ENCODE measurements around the gene ARL4D.

Gene ARL4D

DNA sequence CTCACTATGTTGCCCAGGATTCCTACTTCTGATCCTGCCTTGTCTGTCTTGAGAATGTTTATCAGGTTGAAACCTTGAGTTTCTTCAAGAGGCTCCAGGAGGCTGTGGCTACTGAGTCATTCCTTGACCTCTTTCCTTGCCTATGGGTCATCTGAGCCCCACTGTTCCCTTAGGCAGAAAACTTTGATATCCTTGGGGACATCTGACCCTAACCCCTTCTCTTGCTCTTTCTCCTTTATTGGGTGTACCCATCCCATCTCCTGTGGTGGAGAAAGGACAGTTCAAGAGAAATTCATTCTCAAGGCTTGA, 12.5 kb downstream of the ARL4D start:
- no peak overlapping the region for H3K4me3 ChIP-seq (ENCODE audit: low read depth, low read length)
- no peak overlapping the region for H3K9ac ChIP-seq
- H3K4me2 ChIP-seq (ENCODE audit: low read length), result peak overlapping the region; percentile 50
- H3K9me3 ChIP-seq (ENCODE audit: control insufficient read depth, low read length), result no peaks in the 10 kb centered on the region
- no peaks in the 10 kb centered on the region for H3K27me3 ChIP-seq (ENCODE audit: control insufficient read depth, insufficient read depth, low read length)
- H3K4me1 ChIP-seq, result peaks cover 27% of the 10 kb centered on the region
- H3K36me3 ChIP-seq (ENCODE audit: control insufficient read depth, insufficient read depth, low read length), result no peaks in the 10 kb centered on the region
- H3K27ac ChIP-seq, result peak overlapping the region; percentile 86
- TF ChIP-seq, protein P1, sequence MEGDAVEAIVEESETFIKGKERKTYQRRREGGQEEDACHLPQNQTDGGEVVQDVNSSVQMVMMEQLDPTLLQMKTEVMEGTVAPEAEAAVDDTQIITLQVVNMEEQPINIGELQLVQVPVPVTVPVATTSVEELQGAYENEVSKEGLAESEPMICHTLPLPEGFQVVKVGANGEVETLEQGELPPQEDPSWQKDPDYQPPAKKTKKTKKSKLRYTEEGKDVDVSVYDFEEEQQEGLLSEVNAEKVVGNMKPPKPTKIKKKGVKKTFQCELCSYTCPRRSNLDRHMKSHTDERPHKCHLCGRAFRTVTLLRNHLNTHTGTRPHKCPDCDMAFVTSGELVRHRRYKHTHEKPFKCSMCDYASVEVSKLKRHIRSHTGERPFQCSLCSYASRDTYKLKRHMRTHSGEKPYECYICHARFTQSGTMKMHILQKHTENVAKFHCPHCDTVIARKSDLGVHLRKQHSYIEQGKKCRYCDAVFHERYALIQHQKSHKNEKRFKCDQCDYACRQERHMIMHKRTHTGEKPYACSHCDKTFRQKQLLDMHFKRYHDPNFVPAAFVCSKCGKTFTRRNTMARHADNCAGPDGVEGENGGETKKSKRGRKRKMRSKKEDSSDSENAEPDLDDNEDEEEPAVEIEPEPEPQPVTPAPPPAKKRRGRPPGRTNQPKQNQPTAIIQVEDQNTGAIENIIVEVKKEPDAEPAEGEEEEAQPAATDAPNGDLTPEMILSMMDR (IDR thresholded peaks at IDR 0.05), result no peak
- no peaks in the 10 kb centered on the region for H3K79me2 ChIP-seq
- H2AFZ ChIP-seq, result no peak overlapping the region

DNA sequence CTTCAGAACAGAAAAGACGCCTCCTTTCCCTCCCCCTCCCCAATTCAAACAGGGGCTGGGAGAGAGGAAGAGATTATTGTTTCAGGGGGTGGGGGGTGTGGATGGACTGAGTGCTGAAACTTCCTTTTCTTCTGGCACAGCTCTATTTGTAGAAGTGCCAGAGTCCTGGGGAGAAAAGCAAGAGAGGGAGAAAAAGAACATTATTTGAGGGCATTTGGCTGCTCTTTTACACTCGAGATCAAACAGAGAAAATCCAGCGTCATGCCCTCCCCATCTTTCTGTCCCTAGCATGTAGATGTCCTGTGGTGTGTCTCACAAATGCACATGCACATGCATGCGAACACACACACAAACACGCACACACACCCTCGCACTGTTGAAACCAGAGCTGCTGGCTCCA, 13.0 kb downstream of the ARL4D start:
- H3K27ac ChIP-seq, result peak overlapping the region; percentile 86
- no peaks in the 10 kb centered on the region for H3K79me2 ChIP-seq
- H3K36me3 ChIP-seq (ENCODE audit: control insufficient read depth, insufficient read depth, low read length), result no peaks in the 10 kb centered on the region
- no peak overlapping the region for H3K4me3 ChIP-seq (ENCODE audit: low read depth, low read length)
- peak overlapping the region; percentile 50 for H3K4me2 ChIP-seq (ENCODE audit: low read length)
- H2AFZ ChIP-seq, result peak overlapping the region; percentile 20
- H3K9ac ChIP-seq, result no peak overlapping the region
- TF ChIP-seq, protein P1 (IDR thresholded peaks at IDR 0.05), result no peak
- H3K27me3 ChIP-seq (ENCODE audit: control insufficient read depth, insufficient read depth, low read length), result no peaks in the 10 kb centered on the region
- peaks cover 27% of the 10 kb centered on the region for H3K4me1 ChIP-seq
- no peaks in the 10 kb centered on the region for H3K9me3 ChIP-seq (ENCODE audit: control insufficient read depth, low read length)

DNA sequence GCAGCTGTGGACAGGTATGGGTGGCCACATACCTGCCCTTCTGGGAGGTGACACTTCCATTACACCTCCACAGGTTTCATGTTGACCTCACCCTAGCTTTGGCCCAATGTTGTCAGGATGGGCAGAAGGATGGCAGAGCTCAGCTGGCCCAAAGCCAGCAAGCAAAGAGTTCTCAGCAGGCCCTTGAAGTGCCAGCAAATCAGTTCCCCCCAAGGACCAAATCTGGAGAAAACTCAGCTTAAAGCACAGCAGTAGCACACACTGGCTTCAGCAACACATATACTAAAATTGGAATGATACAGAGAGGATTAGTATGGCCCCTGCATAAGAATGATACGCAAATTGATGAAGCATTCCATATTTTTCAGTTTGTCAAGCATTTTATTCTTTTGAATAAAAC, 13.4 kb downstream of the ARL4D start:
- TF ChIP-seq, protein P1 (IDR thresholded peaks at IDR 0.05), result no peak
- no peaks in the 10 kb centered on the region for H3K27me3 ChIP-seq (ENCODE audit: control insufficient read depth, insufficient read depth, low read length)
- H3K79me2 ChIP-seq, result no peaks in the 10 kb centered on the region
- H2AFZ ChIP-seq, result no peak overlapping the region
- no peaks in the 10 kb centered on the region for H3K36me3 ChIP-seq (ENCODE audit: control insufficient read depth, insufficient read depth, low read length)
- no peak overlapping the region for H3K9ac ChIP-seq
- peak overlapping the region; percentile 86 for H3K27ac ChIP-seq
- no peak overlapping the region for H3K4me2 ChIP-seq (ENCODE audit: low read length)
- no peaks in the 10 kb centered on the region for H3K9me3 ChIP-seq (ENCODE audit: control insufficient read depth, low read length)
- no peak overlapping the region for H3K4me3 ChIP-seq (ENCODE audit: low read depth, low read length)
- peaks cover 30% of the 10 kb centered on the region for H3K4me1 ChIP-seq

DNA sequence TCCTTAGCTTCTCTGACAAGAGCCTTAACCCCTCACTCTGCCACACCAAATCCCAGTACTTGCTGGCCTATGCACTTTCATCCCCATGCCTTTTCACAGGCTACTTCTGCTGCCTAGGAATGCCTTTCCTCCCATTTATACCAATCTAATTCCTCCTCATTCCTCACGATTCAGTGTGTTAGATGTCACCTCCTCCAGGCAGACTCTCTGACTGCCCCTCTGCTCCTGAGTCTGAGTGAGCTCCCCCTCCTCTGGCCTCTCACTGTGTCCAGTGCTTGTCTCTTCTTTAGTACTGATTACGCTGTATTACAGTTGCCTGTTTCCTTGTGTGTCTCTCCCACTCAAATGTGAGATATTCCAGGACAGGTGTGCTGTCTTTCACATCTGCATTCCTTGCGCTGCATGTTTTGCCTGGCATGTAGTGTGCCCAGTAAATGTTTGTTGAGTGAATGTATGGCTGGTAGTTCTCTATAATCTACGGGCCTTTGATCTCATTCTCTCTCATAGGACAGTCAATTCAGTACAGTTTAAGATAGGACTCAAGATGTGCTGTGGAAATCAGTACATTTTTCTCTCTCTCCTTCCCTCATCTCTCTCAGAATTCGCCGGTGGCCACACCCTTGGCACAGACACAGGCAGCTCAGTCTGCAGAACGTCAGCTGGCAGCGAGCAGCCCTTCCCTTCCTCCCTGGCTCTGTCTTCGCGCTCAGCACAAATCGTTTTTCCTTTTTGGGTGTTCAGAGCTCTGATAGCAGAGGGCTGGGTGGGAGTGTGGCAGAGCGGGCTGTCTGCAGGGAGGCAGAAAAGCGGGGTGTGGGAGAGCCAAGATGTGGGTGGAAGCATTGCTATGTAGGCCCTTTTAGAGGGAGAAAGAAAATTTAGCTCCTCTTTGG, 18.5 kb downstream of the ARL4D start:
- peak overlapping the region; percentile 88 for H2AFZ ChIP-seq
- H3K36me3 ChIP-seq (ENCODE audit: control insufficient read depth, insufficient read depth, low read length), result no peaks in the 10 kb centered on the region
- no peak overlapping the region for H3K9ac ChIP-seq
- H3K4me2 ChIP-seq (ENCODE audit: low read length), result peak overlapping the region; percentile 16
- H3K79me2 ChIP-seq, result no peaks in the 10 kb centered on the region
- H3K4me3 ChIP-seq (ENCODE audit: low read depth, low read length), result no peak overlapping the region
- TF ChIP-seq, protein P1 (IDR thresholded peaks at IDR 0.05), result no peak
- no peaks in the 10 kb centered on the region for H3K9me3 ChIP-seq (ENCODE audit: control insufficient read depth, low read length)
- peak overlapping the region; percentile 52 for H3K27ac ChIP-seq
- H3K27me3 ChIP-seq (ENCODE audit: control insufficient read depth, insufficient read depth, low read length), result no peaks in the 10 kb centered on the region
- H3K4me1 ChIP-seq, result peaks cover 11% of the 10 kb centered on the region

Measured in parathyroid adenoma (tissue), 2 donors.